ENCODE data around the gene MRPS2. TPM values are rescaled to one million over a fixed set of nuclear protein-coding genes. Genes with fewer than 3 reads are reported as not detected.

The MRPS2 gene
- polyA plus RNA-seq, 1 donor from 2014 or later, result 20.1 TPM

- H3K27ac ChIP-seq (ENCODE audit: low read length), result no peak overlapping the region
- no peak overlapping the region for H2AFZ ChIP-seq (ENCODE audit: low read depth, low read length)
Measured at GRCh38 chr9:135522931-135523330, 22.4 kb downstream of the MRPS2 start.

DNA sequence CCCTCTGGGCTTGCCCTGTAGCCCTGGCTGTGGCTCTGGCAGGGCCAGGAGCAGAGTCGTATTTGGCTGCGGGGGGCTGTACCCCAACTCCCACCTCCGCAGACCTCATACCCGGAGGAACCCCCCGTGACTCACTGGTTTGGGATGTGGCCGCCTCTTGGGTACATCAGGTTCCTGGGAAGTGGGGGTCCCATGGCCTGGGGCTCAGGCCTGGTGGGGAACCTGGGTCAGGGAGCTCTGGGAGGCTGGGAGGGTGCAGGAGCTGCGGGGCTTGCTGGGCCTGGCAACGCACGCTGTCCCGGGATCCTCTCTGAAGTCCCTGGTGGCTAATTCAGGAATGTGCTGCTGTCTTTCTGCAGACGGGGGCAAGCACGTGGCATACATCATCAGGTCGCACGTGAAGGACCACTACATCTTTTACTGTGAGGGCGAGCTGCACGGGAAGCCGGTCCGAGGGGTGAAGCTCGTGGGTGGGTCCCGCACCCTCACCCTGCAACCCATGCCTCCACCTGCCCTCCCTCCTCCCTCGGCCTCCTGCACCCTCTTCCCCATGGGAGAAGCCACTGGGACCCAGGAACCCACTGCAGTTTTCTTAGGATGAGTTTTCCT is 23.1 kb downstream of the MRPS2 start:
- H3K36me3 ChIP-seq (ENCODE audit: insufficient read depth, low read length), result no peaks in the 10 kb centered on the region
- no peaks in the 10 kb centered on the region for H4K20me1 ChIP-seq (ENCODE audit: insufficient read depth)
- no peak overlapping the region for H3K4me3 ChIP-seq (ENCODE audit: low read length)
- H3K27me3 ChIP-seq (ENCODE audit: insufficient read depth, low read depth, low read length), result no peaks in the 10 kb centered on the region
- H3K4me2 ChIP-seq (ENCODE audit: low read length), result no peak overlapping the region
- no peak for TF ChIP-seq POLR2AphosphoS5 (IDR thresholded peaks at IDR 0.05)
- TF ChIP-seq SMC3 (conservative IDR thresholded peaks at IDR 0.05; ENCODE audit: poor library complexity), result no peak
- TF ChIP-seq TAF1 (IDR thresholded peaks at IDR 0.05; ENCODE audit: low read depth), result no peak
- no peaks in the 10 kb centered on the region for H3K9me2 ChIP-seq (ENCODE audit: insufficient read depth, low read length)
- H3K9ac ChIP-seq (ENCODE audit: low read length), result no peak overlapping the region
- H3F3A ChIP-seq (ENCODE audit: insufficient read depth, low read length, poor library complexity, severe bottlenecking), result no peaks in the 10 kb centered on the region
- H3K9me3 ChIP-seq (ENCODE audit: low read length), result no peaks in the 10 kb centered on the region
- no peaks in the 10 kb centered on the region for H3K79me2 ChIP-seq (replicated peaks; ENCODE audit: insufficient read depth, low read length)
- no peak overlapping the region for H3K27ac ChIP-seq (ENCODE audit: low read length)
- no peak overlapping the region for H2AFZ ChIP-seq (ENCODE audit: low read depth, low read length)

More at GRCh38 chr9:135522931-135523330, 22.4 kb downstream of the MRPS2 start:
- Histone ChIP-seq H4K20me1 (ENCODE audit: insufficient read depth) (no peaks in the 10 kb centered on the region), H3F3A (ENCODE audit: insufficient read depth, low read length, poor library complexity, severe bottlenecking) (no peaks in the 10 kb centered on the region), H3K79me2 (replicated peaks; ENCODE audit: insufficient read depth, low read length) (no peaks in the 10 kb centered on the region), H3K9me3 (ENCODE audit: low read length) (no peaks in the 10 kb centered on the region), H3K36me3 (ENCODE audit: insufficient read depth, low read length) (no peaks in the 10 kb centered on the region), H3K9me2 (ENCODE audit: insufficient read depth, low read length) (no peaks in the 10 kb centered on the region), H3K9ac (ENCODE audit: low read length) (no peak overlapping the region), H3K27me3 (ENCODE audit: insufficient read depth, low read depth, low read length) (no peaks in the 10 kb centered on the region), H3K4me3 (ENCODE audit: low read length) (no peak overlapping the region), H3K4me2 (ENCODE audit: low read length) (no peak overlapping the region)
- TF ChIP-seq RAD21 (conservative IDR thresholded peaks at IDR 0.05) (no peak), CTCF (IDR thresholded peaks at IDR 0.05; ENCODE audit: poor library complexity, severe bottlenecking) (no peak), EP300 (conservative IDR thresholded peaks at IDR 0.05; ENCODE audit: poor library complexity, severe bottlenecking) (no peak), MXI1 (conservative IDR thresholded peaks at IDR 0.05; ENCODE audit: poor library complexity, severe bottlenecking) (no peak), TAF1 (IDR thresholded peaks at IDR 0.05; ENCODE audit: low read depth) (no peak), EZH2 (IDR thresholded peaks at IDR 0.05; ENCODE audit: borderline replicate concordance, insufficient read depth, low read length, poor library complexity, severe bottlenecking) (no peak), POLR2AphosphoS5 (IDR thresholded peaks at IDR 0.05) (no peak), SMC3 (conservative IDR thresholded peaks at IDR 0.05; ENCODE audit: poor library complexity) (no peak)
- TF ChIP-seq, protein P1, sequence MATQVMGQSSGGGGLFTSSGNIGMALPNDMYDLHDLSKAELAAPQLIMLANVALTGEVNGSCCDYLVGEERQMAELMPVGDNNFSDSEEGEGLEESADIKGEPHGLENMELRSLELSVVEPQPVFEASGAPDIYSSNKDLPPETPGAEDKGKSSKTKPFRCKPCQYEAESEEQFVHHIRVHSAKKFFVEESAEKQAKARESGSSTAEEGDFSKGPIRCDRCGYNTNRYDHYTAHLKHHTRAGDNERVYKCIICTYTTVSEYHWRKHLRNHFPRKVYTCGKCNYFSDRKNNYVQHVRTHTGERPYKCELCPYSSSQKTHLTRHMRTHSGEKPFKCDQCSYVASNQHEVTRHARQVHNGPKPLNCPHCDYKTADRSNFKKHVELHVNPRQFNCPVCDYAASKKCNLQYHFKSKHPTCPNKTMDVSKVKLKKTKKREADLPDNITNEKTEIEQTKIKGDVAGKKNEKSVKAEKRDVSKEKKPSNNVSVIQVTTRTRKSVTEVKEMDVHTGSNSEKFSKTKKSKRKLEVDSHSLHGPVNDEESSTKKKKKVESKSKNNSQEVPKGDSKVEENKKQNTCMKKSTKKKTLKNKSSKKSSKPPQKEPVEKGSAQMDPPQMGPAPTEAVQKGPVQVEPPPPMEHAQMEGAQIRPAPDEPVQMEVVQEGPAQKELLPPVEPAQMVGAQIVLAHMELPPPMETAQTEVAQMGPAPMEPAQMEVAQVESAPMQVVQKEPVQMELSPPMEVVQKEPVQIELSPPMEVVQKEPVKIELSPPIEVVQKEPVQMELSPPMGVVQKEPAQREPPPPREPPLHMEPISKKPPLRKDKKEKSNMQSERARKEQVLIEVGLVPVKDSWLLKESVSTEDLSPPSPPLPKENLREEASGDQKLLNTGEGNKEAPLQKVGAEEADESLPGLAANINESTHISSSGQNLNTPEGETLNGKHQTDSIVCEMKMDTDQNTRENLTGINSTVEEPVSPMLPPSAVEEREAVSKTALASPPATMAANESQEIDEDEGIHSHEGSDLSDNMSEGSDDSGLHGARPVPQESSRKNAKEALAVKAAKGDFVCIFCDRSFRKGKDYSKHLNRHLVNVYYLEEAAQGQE (IDR thresholded peaks at IDR 0.05; ENCODE audit: borderline replicate concordance), result no peak

All from neural cell (in vitro differentiated cells).